HEK293 (cell line): ENCODE results near the gene DGKG.

Experiments
- KLF16 ChIP-seq: fragments of 450-650 bp; formaldehyde crosslinking; IDR thresholded peaks from 2 replicates; pipeline ENCODE4 v1.5.1; 2017; ENCODE audit warnings: missing biosample characterization, missing genetic modification characterization
- MYNN ChIP-seq: fragments of 450-650 bp; formaldehyde crosslinking; IDR thresholded peaks from 2 replicates; pipeline ENCODE4 v1.5.1; 2016; ENCODE audit warnings: missing biosample characterization, missing genetic modification characterization, borderline replicate concordance
- TRIM28 ChIP-seq: IDR thresholded peaks from 2 replicates; pipeline ENCODE4 v1.6.1; 2011; ENCODE audit warnings: low read length, control low read depth, borderline replicate concordance
- YY1 ChIP-seq: fragments of 450-650 bp; formaldehyde crosslinking; IDR thresholded peaks from 2 replicates; pipeline ENCODE4 v1.5.1; 2018; ENCODE audit warnings: missing biosample characterization, missing genetic modification characterization
- ZNF121 ChIP-seq: fragments of 450-650 bp; formaldehyde crosslinking; IDR thresholded peaks from 2 replicates; pipeline ENCODE4 v1.5.1; 2016; ENCODE audit warnings: missing biosample characterization, missing genetic modification characterization
- ZNF2 ChIP-seq: fragments of 450-650 bp; formaldehyde crosslinking; IDR thresholded peaks from 2 replicates; pipeline ENCODE4 v1.5.1; 2016; ENCODE audit warnings: missing biosample characterization, missing genetic modification characterization
- ZNF24 ChIP-seq: fragments of 450-650 bp; formaldehyde crosslinking; IDR thresholded peaks from 2 replicates; pipeline ENCODE4 v1.5.1; 2016; ENCODE audit warnings: missing biosample characterization, missing genetic modification characterization
- ZNF350 ChIP-seq: fragments of 450-650 bp; formaldehyde crosslinking; IDR thresholded peaks from 2 replicates; pipeline ENCODE4 v1.5.0; 2017; ENCODE audit warnings: missing biosample characterization, mild to moderate bottlenecking, missing genetic modification characterization
- ZNF561 ChIP-seq: fragments of 450-650 bp; IDR thresholded peaks from 2 replicates; pipeline ENCODE4 v1.5.1; 2018; ENCODE audit warnings: missing biosample characterization, missing genetic modification characterization, borderline replicate concordance
- TF ChIP-seq, protein P1 (sequence below): fragments of 450-650 bp; formaldehyde crosslinking; conservative IDR thresholded peaks from 2 replicates; pipeline ENCODE4 v1.5.1; 2016; ENCODE audit warnings: low read depth, missing biosample characterization, missing genetic modification characterization
- TF ChIP-seq, protein P2 (sequence below): fragments of 450-650 bp; formaldehyde crosslinking; IDR thresholded peaks from 2 replicates; pipeline ENCODE4 v1.5.1; 2016; ENCODE audit warnings: missing biosample characterization, missing genetic modification characterization
- TF ChIP-seq, protein P3 (sequence below): fragments of 450-650 bp; formaldehyde crosslinking; IDR thresholded peaks from 2 replicates; pipeline ENCODE4 v1.5.1; 2016; ENCODE audit warnings: missing biosample characterization, missing genetic modification characterization
- TF ChIP-seq, protein P4 (sequence below): fragments of 450-650 bp; formaldehyde crosslinking; IDR thresholded peaks from 2 replicates; pipeline ENCODE4 v1.5.1; 2016; ENCODE audit warnings: missing biosample characterization, missing genetic modification characterization
- TF ChIP-seq, protein P5 (sequence below): IDR thresholded peaks from 2 replicates; pipeline ENCODE4 v1.6.1; 2011; ENCODE audit warnings: mild to moderate bottlenecking, low read depth, low read length, borderline replicate concordance

DNA sequence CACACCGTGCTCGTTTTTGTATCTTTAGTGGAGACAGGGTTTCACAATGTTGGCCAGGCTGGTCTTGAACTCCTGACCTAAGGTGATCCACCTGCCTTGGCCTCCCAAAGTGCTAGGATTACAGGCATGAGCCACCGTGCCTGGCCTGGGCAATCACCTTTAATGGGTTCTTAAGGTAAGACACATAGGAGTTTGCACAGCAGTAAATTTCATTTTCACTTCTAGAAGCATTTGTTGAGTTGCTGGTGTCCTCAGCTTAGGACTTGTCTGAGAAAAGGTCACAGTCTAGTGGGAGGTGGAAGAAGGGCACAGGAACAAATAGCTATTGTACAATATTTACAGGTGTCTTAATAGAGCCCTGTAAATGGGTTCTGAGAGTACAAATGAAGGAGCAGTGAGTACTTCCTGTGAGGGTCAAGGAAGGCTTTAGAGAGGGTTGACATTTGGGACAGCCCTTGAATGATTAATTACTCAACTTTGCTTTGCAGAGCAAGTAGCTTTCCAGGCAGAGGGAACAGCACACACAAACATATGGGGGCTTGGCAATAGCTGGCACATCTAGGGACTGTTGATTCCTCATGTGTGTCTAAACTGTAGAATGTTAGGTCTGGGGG lies 244.4 kb downstream of the DGKG start:
- TF ChIP-seq, protein P1, sequence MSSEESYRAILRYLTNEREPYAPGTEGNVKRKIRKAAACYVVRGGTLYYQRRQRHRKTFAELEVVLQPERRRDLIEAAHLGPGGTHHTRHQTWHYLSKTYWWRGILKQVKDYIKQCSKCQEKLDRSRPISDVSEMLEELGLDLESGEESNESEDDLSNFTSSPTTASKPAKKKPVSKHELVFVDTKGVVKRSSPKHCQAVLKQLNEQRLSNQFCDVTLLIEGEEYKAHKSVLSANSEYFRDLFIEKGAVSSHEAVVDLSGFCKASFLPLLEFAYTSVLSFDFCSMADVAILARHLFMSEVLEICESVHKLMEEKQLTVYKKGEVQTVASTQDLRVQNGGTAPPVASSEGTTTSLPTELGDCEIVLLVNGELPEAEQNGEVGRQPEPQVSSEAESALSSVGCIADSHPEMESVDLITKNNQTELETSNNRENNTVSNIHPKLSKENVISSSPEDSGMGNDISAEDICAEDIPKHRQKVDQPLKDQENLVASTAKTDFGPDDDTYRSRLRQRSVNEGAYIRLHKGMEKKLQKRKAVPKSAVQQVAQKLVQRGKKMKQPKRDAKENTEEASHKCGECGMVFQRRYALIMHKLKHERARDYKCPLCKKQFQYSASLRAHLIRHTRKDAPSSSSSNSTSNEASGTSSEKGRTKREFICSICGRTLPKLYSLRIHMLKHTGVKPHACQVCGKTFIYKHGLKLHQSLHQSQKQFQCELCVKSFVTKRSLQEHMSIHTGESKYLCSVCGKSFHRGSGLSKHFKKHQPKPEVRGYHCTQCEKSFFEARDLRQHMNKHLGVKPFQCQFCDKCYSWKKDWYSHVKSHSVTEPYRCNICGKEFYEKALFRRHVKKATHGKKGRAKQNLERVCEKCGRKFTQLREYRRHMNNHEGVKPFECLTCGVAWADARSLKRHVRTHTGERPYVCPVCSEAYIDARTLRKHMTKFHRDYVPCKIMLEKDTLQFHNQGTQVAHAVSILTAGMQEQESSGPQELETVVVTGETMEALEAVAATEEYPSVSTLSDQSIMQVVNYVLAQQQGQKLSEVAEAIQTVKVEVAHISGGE (tag by site-specific recombination): no peak
- TF ChIP-seq, protein P2, sequence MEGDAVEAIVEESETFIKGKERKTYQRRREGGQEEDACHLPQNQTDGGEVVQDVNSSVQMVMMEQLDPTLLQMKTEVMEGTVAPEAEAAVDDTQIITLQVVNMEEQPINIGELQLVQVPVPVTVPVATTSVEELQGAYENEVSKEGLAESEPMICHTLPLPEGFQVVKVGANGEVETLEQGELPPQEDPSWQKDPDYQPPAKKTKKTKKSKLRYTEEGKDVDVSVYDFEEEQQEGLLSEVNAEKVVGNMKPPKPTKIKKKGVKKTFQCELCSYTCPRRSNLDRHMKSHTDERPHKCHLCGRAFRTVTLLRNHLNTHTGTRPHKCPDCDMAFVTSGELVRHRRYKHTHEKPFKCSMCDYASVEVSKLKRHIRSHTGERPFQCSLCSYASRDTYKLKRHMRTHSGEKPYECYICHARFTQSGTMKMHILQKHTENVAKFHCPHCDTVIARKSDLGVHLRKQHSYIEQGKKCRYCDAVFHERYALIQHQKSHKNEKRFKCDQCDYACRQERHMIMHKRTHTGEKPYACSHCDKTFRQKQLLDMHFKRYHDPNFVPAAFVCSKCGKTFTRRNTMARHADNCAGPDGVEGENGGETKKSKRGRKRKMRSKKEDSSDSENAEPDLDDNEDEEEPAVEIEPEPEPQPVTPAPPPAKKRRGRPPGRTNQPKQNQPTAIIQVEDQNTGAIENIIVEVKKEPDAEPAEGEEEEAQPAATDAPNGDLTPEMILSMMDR: no peak
- TF ChIP-seq, protein P3, sequence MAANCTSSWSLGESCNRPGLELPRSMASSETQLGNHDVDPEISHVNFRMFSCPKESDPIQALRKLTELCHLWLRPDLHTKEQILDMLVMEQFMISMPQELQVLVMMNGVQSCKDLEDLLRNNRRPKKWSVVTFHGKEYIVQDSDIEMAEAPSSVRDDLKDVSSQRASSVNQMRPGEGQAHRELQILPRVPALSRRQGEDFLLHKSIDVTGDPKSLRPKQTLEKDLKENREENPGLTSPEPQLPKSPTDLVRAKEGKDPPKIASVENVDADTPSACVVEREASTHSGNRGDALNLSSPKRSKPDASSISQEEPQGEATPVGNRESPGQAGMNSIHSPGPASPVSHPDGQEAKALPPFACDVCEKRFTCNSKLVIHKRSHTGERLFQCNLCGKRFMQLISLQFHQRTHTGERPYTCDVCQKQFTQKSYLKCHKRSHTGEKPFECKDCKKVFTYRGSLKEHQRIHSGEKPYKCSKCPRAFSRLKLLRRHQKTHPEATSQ (tag by site-specific recombination): no peak
- no peak for TF ChIP-seq TRIM28
- TF ChIP-seq ZNF24 (tag by site-specific recombination): no peak
- TF ChIP-seq, protein P4, sequence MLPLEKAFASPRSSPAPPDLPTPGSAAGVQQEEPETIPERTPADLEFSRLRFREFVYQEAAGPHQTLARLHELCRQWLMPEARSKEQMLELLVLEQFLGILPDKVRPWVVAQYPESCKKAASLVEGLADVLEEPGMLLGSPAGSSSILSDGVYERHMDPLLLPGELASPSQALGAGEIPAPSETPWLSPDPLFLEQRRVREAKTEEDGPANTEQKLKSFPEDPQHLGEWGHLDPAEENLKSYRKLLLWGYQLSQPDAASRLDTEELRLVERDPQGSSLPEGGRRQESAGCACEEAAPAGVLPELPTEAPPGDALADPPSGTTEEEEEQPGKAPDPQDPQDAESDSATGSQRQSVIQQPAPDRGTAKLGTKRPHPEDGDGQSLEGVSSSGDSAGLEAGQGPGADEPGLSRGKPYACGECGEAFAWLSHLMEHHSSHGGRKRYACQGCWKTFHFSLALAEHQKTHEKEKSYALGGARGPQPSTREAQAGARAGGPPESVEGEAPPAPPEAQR: no peak
- no peak for TF ChIP-seq ZNF350 (tag by site-specific recombination)
- no peak for TF ChIP-seq YY1 (tag by site-specific recombination)
- TF ChIP-seq KLF16 (tag by site-specific recombination): no peak
- no peak for TF ChIP-seq ZNF121 (tag by site-specific recombination)
- TF ChIP-seq MYNN: no peak
- no peak for TF ChIP-seq ZNF2 (tag by site-specific recombination)
- TF ChIP-seq ZNF561 (tag by site-specific recombination): no peak
- TF ChIP-seq, protein P5, sequence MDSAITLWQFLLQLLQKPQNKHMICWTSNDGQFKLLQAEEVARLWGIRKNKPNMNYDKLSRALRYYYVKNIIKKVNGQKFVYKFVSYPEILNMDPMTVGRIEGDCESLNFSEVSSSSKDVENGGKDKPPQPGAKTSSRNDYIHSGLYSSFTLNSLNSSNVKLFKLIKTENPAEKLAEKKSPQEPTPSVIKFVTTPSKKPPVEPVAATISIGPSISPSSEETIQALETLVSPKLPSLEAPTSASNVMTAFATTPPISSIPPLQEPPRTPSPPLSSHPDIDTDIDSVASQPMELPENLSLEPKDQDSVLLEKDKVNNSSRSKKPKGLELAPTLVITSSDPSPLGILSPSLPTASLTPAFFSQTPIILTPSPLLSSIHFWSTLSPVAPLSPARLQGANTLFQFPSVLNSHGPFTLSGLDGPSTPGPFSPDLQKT: no peak
